ENCODE data around the gene RALGDS.

RALGDS gene

DNA sequence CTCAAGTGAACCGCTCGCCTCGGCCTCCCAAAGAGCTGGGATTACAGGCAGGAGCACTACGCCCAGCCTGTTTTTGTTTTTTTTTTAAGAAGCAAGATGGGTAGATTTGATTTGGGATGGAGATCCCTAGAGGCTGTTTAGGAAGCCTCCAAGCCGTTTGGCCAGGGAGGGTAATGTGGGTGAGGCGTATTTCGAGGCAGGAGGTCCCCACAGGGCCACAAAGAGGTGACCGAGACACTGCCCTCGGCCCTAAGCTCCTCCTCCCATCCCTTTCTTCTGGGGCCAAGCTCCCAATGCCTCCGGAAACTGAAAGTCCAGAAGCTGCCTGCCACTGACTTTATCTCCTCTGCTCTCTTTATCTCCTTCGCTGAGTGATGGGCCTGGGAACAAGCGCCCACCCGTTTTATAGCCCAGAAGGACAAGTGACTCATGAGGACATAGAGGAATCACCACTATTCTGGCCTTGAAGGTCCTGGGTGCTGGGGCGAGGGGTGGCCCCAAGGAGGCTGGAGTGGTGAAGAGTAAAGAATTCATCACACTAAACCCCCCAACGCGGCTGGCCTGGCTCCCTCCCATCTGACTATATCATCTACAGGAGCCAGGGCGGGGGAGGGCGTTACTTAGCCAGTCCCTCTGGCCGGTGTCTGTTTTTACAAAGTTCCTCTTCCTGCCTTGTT, 2.0 kb upstream of the RALGDS start:
- DNase-seq (ENCODE audit: low read depth), result no peak
- TF ChIP-seq, protein P1, sequence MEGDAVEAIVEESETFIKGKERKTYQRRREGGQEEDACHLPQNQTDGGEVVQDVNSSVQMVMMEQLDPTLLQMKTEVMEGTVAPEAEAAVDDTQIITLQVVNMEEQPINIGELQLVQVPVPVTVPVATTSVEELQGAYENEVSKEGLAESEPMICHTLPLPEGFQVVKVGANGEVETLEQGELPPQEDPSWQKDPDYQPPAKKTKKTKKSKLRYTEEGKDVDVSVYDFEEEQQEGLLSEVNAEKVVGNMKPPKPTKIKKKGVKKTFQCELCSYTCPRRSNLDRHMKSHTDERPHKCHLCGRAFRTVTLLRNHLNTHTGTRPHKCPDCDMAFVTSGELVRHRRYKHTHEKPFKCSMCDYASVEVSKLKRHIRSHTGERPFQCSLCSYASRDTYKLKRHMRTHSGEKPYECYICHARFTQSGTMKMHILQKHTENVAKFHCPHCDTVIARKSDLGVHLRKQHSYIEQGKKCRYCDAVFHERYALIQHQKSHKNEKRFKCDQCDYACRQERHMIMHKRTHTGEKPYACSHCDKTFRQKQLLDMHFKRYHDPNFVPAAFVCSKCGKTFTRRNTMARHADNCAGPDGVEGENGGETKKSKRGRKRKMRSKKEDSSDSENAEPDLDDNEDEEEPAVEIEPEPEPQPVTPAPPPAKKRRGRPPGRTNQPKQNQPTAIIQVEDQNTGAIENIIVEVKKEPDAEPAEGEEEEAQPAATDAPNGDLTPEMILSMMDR (IDR thresholded peaks at IDR 0.05; ENCODE audit: low read depth, low read length, missing control alignments), result no peak
- H3K4me3 ChIP-seq (ENCODE audit: low read depth, low read length), result no peak overlapping the region

DNA sequence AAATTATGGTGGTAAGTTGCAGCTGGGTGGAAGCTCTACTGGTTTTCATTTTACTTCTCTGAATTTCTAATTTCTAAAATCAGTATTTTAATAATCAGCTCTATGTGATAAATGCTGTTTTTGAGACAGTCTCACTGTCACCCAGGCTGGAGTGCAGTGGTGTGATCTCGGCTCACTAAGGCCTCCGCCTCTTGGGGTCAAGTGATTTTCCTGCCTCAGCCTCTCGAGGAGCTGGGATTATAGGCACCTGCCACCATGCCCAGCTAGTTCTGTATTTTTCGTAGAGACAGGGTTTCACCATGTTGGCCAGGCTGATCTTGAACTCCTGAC, 1.5 kb upstream of the RALGDS start:
- H3K4me3 ChIP-seq (ENCODE audit: low read depth, low read length), result no peak overlapping the region
- TF ChIP-seq, protein P1 (IDR thresholded peaks at IDR 0.05; ENCODE audit: low read depth, low read length, missing control alignments), result no peak
- no peak for DNase-seq (ENCODE audit: low read depth)

GRCh38 chr9:133121915-133122550, 993 bp upstream of the RALGDS start:
- TF ChIP-seq, protein P1 (IDR thresholded peaks at IDR 0.05; ENCODE audit: low read depth, low read length, missing control alignments), result no peak
- DNase-seq (ENCODE audit: low read depth), result no peak
- H3K4me3 ChIP-seq (ENCODE audit: low read depth, low read length), result no peak overlapping the region

- DNase-seq (ENCODE audit: low read depth), result no peak
- peak overlapping the region; percentile 59 for H3K4me3 ChIP-seq (ENCODE audit: low read depth, low read length)
- TF ChIP-seq, protein P1 (IDR thresholded peaks at IDR 0.05; ENCODE audit: low read depth, low read length, missing control alignments), result no peak
These were observed 391 bp downstream of the RALGDS start for GRCh38 chr9:133120501-133121197.

GRCh38 chr9:133119846-133120500, 1.1 kb downstream of the RALGDS start:
- TF ChIP-seq, protein P1 (IDR thresholded peaks at IDR 0.05; ENCODE audit: low read depth, low read length, missing control alignments), result no peak
- no peak for DNase-seq (ENCODE audit: low read depth)
- peak overlapping the region; percentile 59 for H3K4me3 ChIP-seq (ENCODE audit: low read depth, low read length)

DNA sequence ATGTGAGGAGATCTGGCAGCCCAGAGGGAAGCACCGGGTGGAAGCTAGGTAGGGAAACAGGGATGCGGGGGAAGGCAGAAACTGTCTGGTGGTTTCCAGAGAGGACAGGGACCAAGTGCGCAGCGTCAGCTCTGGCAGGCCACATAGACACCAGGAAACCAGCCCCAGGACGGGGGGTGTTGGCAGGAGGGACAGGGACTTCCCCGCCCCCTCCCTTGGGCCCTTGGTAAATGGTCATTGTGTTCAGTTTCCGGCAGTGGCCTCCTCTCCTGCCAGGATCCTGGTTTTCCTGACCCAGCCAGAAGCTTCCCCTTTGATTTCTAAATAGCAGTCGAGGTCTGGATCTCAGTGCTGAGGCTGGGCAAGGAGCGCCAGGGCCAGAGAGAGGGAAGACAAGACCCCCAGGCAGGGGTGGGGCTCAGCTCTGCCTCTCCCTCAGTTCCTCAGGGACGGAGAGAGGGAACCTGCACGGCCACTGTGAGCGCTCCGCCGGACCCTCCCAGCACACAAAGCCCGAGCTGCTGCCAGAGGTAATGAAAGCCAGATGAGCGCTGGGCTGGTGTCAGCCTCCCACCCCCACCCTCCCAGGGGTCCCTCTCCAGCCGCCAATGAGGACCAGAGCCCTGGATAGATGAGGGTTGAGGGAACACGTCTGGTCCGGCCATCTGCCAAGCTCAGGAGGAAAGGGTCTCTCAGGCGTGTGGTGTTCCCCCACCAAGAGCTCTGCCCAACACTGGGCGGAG, 1.8 kb downstream of the RALGDS start:
- no peak overlapping the region for H3K4me3 ChIP-seq (ENCODE audit: low read depth, low read length)
- TF ChIP-seq, protein P1 (IDR thresholded peaks at IDR 0.05; ENCODE audit: low read depth, low read length, missing control alignments), result no peak
- DNase-seq (ENCODE audit: low read depth), result no peak
